PFSK-1 (cell line): ENCODE data around the gene TP53BP2.

Experiments
- FOXP2 ChIP-seq: optimal IDR thresholded peaks from 2 replicates; pipeline ENCODE3; 2011; ENCODE audit warnings: borderline replicate concordance, control low read depth, inconsistent platforms; ENCODE audit not compliant: insufficient read depth; ENCODE audit errors: extremely low read length, extremely low read depth
- POLR2AphosphoS5 ChIP-seq: IDR thresholded peaks from 2 replicates; pipeline ENCODE4 v1.6.1; 2012; ENCODE audit warnings: low read depth, mild to moderate bottlenecking, control low read depth, low read length, moderate library complexity
- REST ChIP-seq, 2 experiments: IDR thresholded peaks; 2 replicates each; pipeline versions ENCODE4 v1.6.1 to v1.8.0; 2011 to 2012; ENCODE audit warnings: low read depth in 2 of 2, low read length in 2 of 2, control low read depth in 1 of 2, inconsistent platforms in 1 of 2, mild to moderate bottlenecking in 1 of 2, moderate library complexity in 1 of 2; ENCODE audit not compliant: insufficient read depth in 1 of 2
- SIN3A ChIP-seq: IDR thresholded peaks from 2 replicates; pipeline ENCODE4 v1.6.1; 2012; ENCODE audit warnings: mild to moderate bottlenecking, low read length, moderate library complexity, borderline replicate concordance; ENCODE audit not compliant: insufficient read depth
- TAF1 ChIP-seq: IDR thresholded peaks from 2 replicates; pipeline ENCODE4 v1.6.1; 2012; ENCODE audit warnings: low read length, control low read depth, borderline replicate concordance; ENCODE audit not compliant: insufficient read depth

The TP53BP2 gene

GRCh38 chr1:223765719-223766340 lies 79.9 kb downstream of the TP53BP2 start:
- TF ChIP-seq FOXP2: no peak
- TF ChIP-seq POLR2AphosphoS5: no peak
- TF ChIP-seq REST (IDR thresholded peaks at IDR 0.05; ENCODE audit: insufficient read depth in 1 of 2, low read depth in 2 of 2, low read length in 2 of 2): no peak
- TF ChIP-seq TAF1: no peak
- TF ChIP-seq SIN3A: no peak

GRCh38 chr1:223765036-223765718 lies 80.6 kb downstream of the TP53BP2 start:
- TF ChIP-seq POLR2AphosphoS5: no peak
- no peak for TF ChIP-seq SIN3A
- no peak for TF ChIP-seq TAF1
- no peak for TF ChIP-seq FOXP2
- TF ChIP-seq REST (IDR thresholded peaks at IDR 0.05; ENCODE audit: insufficient read depth in 1 of 2, low read depth in 2 of 2, low read length in 2 of 2): no peak

GRCh38 chr1:223763881-223764280 lies 81.9 kb downstream of the TP53BP2 start:
- TF ChIP-seq SIN3A: no peak
- no peak for TF ChIP-seq TAF1

GRCh38 chr1:223763251-223763650 lies 82.5 kb downstream of the TP53BP2 start:
- TF ChIP-seq POLR2AphosphoS5: no peak
- no peak for TF ChIP-seq TAF1
- no peak for TF ChIP-seq FOXP2
- TF ChIP-seq SIN3A: no peak
- TF ChIP-seq REST (IDR thresholded peaks at IDR 0.05; ENCODE audit: insufficient read depth in 1 of 2, low read depth in 2 of 2, low read length in 2 of 2): no peak

GRCh38 chr1:223761411-223761810 lies 84.3 kb downstream of the TP53BP2 start:
- TF ChIP-seq SIN3A (no peak), TAF1 (no peak), FOXP2 (no peak), POLR2AphosphoS5 (no peak), REST (IDR thresholded peaks at IDR 0.05; ENCODE audit: insufficient read depth in 1 of 2, low read depth in 2 of 2, low read length in 2 of 2) (no peak)
